Effector memory CD8-positive, alpha-beta T cell (primary cell): ENCODE measurements around the gene TRIM7.
"Not testable (repeated sequence)": the region's sequence is repeated elsewhere in the genome, so short reads cannot be mapped to it uniquely, and the experiment has no call there.

ENCODE experiments used
- ATAC-seq: fragments of 150-1000 bp; cut with Tn5 transposase; replicated peaks from 2 replicates; pipeline ENCODE4 v1.10.0; 2021; ENCODE audit warnings: mild to moderate bottlenecking, moderate library complexity
- DNase-seq, 3 experiments: peaks; one replicate each; pipeline ENCODE4 v3.0.0; 2021
- H3K27ac Mint-ChIP-seq, 2 donors: one replicate each; pipeline ENCODE4 v1.8.0; 2022; ENCODE audit warnings: mild to moderate bottlenecking in 2 of 2, mixed read lengths in 2 of 2, moderate library complexity in 2 of 2
- H3K27me3 Mint-ChIP-seq, 2 donors: one replicate each; pipeline ENCODE4 v1.8.0; 2022; ENCODE audit warnings: mixed read lengths in 2 of 2
- H3K36me3 Mint-ChIP-seq: one replicate; pipeline ENCODE4 v1.8.0; 2022; ENCODE audit warnings: mild to moderate bottlenecking, moderate library complexity, mixed read lengths; ENCODE audit not compliant: insufficient read depth
- H3K4me1 Mint-ChIP-seq, 2 donors: one replicate each; pipeline ENCODE4 v1.8.0; 2022; ENCODE audit warnings: low read depth in 2 of 2, mixed read lengths in 2 of 2
- H3K4me3 Mint-ChIP-seq, 2 donors: one replicate each; pipeline ENCODE4 v1.8.0; 2022; ENCODE audit warnings: mild to moderate bottlenecking in 2 of 2, mixed read lengths in 2 of 2, moderate library complexity in 2 of 2
- H3K9me3 Mint-ChIP-seq, 2 donors: one replicate each; pipeline ENCODE4 v1.8.0; 2022; ENCODE audit warnings: mixed read lengths in 2 of 2

TRIM7 gene

DNA sequence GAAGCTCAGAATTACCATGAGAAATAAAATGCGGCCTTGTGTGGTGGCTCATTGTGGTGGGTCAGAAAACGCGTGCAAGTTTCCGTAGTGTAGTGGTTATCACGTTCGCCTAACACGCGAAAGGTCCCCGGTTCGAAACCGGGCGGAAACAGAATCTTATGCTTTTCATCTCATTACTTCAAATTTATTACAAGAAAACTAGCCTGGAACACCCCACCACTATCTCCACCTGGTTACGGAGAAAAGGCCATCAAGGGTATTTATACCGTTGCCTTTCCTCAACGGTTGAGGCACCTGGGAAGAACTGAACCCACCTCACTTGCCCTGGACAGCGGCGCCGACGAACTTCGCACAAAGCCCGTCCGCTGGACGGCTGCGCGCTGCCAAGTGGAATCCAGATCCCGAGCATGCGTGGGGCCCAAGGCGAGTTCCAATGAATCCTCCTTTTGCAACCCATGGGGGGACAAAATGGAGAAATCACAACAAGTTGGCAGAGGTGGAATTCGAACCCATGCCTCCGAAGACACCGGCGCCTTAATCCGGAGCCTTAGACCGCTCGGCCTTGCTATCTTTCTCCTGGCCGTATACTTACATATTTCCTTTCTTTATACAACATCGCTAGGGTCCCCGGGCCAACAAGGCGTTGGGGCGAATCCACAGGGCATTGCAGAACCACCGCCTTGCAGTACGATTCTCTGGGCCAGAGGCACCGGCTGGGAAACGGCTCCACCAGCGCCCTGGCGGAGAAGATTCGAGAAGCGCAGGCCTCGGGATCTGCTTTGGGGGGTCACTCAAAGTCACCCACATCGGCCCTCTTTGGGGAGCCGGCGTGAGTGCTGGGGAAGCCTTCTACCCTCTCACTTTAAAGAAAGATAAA is 40.7 kb downstream of the TRIM7 start:
- H3K4me3 Mint-ChIP-seq = peak overlapping the region; percentile 51 to 70
- peaks cover 0 to 4% of the 10 kb centered on the region in 2 donors for H3K9me3 Mint-ChIP-seq
- DNase-seq = no peak
- ATAC-seq = no peak
- H3K4me1 Mint-ChIP-seq = peaks cover 30 to 39% of the 10 kb centered on the region in 2 donors
- H3K36me3 Mint-ChIP-seq = peaks cover 35% of the 10 kb centered on the region
- H3K27me3 Mint-ChIP-seq = peaks cover 0 to 42% of the 10 kb centered on the region in 2 donors
- peak overlapping the region; percentile 75 to 89 for H3K27ac Mint-ChIP-seq

DNA sequence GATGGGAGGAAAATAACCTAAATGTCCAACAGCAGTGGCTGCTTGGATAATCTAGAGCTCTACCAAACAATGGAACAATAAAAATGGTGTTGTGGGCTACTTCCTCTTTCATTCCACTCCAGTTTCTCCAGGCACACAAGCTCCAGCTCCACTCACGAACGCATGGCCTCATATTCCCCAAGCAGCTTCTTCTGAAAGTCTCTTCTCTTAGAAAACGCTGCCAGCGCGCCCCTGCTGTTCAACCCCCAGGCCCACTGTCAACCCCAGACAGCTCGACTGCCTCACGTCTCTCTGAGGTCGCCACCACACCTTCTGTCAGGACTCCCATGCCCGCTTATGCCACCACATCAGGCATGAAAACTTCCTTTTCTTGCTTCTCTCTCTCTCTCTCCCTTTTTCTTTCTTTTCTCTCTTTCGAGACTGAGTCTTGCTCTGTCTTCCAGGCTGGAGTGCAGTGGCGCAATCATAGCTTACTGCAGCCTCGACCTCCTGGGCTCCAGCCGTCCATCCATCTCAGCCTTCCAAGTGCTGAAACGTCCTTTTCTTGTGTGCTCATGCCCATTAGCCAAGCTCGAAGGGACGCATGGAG is 41.4 kb downstream of the TRIM7 start:
- Mint-ChIP-seq H3K4me1 (peaks cover 30 to 36% of the 10 kb centered on the region in 2 donors), H3K4me3 (peak overlapping the region; percentile 15 to 70), H3K27me3 (peaks cover 0 to 34% of the 10 kb centered on the region in 2 donors), H3K9me3 (peaks cover 0 to 2% of the 10 kb centered on the region in 2 donors), H3K27ac (peak overlapping the region; percentile 75 to 89), H3K36me3 (peaks cover 29% of the 10 kb centered on the region)
- ATAC-seq (no peak), DNase-seq (no peak)

DNA sequence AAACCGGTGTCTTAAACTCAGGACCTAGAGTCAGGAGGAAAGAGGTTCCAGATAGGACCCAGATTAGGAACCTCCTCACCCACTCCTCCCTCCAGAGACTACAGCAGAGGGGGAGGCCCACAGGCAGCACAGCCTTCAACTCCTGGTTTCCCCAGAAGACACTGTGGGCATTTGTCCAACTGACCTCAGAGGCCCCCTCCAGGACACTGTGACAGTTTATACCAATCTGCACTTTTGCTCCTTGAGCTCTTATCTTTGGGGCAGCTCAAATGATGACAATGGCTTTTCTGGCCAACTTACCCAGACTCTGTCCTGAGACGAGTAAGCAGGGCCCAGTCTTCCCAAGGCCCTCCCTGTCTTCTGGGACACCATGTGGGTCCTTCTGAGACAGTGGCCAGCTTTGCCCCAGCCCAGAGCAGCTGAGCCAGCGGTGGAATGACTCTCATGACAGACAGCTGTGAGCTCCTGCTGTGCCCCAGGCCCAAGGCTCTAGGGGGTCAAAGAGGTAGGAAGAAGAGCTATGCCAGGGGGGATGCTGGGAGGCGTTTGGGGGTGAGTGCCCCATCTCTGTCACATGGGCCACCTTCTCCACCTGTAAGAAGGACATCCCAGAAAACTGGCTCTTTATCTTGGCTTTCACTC is 43.3 kb downstream of the TRIM7 start:
- Mint-ChIP-seq H3K27ac (peak overlapping the region; percentile 81 to 98), H3K36me3 (peaks cover 26% of the 10 kb centered on the region), H3K4me3 (peak overlapping the region; percentile 66 to 71), H3K27me3 (peaks cover 0 to 18% of the 10 kb centered on the region in 2 donors), H3K9me3 (peaks cover 0 to 2% of the 10 kb centered on the region in 2 donors), H3K4me1 (peaks cover 23 to 24% of the 10 kb centered on the region in 2 donors)
- DNase-seq (no peak), ATAC-seq (no peak)

DNA sequence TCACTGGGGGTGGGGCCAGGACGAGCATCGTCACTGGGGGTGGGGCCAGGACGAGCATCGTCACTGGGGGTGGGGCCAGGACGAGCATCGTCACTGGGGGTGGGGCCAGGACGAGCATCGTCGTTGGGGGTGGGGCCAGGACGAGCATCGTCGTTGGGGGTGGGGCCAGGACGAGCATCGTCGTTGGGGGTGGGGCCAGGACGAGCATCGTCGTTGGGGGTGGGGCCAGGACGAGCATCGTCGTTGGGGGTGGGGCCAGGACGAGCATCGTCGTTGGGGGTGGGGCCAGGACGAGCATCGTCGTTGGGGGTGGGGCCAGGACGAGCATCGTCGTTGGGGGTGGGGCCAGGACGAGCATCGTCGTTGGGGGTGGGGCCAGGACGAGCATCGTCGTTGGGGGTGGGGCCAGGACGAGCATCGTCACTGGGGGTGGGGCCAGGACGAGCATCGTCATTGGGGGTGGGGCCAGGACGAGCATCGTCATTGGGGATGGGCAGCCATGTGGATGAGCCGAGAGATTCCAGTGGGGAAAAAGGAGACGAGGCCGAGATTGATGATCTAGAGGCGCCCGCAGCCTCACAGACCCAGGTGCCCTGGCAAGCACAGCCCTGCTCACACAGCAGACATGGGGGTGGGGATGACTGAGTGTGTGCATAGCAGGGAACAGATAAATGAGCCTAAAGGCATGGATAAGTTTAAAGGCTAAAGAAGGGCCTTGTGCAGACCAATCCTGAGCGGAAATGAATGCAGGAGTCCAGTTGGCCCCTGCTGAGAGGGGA is 44.1 kb downstream of the TRIM7 start:
- H3K4me3 Mint-ChIP-seq = peak overlapping the region; percentile 66 to 86
- peaks cover 26% of the 10 kb centered on the region for H3K36me3 Mint-ChIP-seq
- H3K9me3 Mint-ChIP-seq = not testable (repeated sequence)
- peak overlapping the region; percentile 96 to 98 for H3K27ac Mint-ChIP-seq
- peak; percentile 24 to 70 (median 39) for DNase-seq
- peak; percentile 24 for ATAC-seq
- H3K4me1 Mint-ChIP-seq = peaks cover 18 to 21% of the 10 kb centered on the region in 2 donors
- H3K27me3 Mint-ChIP-seq = peaks cover 0 to 13% of the 10 kb centered on the region in 2 donors

DNA sequence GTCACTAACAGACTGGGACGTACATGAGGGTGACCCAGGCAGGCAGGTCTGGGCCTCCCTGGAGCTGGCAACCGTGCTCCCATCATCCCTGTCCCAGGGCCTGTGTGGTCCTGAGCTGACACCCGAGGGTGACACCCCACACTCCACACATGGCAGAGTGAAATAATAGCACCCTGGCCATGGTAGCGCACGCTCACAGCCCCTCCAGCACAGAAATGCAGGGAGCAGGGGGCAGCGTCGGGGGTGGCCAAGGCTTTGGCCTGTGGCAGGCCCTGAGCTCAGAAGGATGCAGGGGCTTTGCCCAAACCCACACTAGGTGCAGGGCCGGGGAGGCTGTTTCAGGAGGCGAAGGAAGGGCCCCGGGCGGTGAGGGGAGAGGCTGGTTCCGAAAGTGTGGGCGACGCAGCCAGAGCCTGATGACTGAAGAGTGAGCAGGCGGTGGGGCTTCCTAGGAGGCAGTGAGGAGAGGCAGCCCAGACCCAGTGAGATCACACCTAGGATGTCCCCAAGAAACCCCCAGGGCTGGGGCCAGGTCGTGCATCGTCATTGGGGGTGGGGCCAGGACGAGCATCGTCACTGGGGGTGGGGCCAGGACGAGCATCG is 44.7 kb downstream of the TRIM7 start:
- Mint-ChIP-seq H3K9me3 (peaks cover 0 to 2% of the 10 kb centered on the region in 2 donors), H3K4me1 (peaks cover 18 to 21% of the 10 kb centered on the region in 2 donors), H3K4me3 (peak overlapping the region; percentile 81 to 86), H3K27ac (peak overlapping the region; percentile 96 to 98), H3K27me3 (peaks cover 0 to 10% of the 10 kb centered on the region in 2 donors), H3K36me3 (peaks cover 24% of the 10 kb centered on the region)
- ATAC-seq (peak; percentile 92), DNase-seq (peak; percentile 73 to 83 (median 77))

DNA sequence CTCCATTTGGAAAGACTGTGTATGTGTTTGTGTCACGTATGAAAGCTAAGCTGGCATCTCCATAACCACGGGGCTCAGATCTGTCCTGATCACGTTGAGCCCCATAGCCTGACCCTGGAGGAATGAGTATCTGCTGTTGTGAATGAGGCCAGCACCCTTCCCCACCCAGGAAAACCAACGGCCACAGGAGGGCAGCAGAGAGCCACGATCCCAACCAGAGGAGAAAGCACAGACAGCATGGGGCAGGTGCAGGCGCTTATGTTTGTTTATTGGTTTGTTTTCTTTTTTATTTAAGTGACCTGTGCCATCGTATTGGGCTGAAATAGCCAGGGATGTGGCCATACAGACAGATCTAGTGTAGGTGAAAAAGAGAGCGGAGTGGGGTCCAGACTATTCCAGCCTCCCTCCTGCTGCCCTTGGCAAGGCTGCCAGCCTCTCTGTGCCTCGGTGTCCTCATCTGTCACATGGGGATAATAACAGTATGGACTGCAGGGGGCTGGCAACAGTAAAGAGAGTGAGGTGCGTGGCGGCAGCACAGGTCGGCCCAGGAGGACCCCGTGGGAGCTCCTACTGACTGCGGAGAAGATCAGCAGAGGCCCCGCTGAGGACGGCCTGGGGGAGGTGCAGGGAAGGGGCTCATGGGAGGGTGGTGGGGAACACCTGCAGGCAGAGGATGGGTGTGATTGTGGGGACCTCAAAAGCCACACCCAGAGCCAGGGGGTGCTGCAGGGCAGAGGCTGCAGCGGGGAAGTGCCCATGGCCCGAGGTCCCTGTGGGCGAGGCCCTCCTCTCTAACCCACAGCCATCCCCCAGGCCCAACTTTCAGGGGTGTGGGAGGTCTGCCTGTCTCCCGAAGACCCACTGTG is 45.5 kb downstream of the TRIM7 start:
- Mint-ChIP-seq H3K36me3 (peaks cover 18% of the 10 kb centered on the region), H3K27ac (peak overlapping the region; percentile 96 to 98), H3K4me1 (peaks cover 18 to 19% of the 10 kb centered on the region in 2 donors), H3K27me3 (peaks cover 0 to 15% of the 10 kb centered on the region in 2 donors), H3K4me3 (peak overlapping the region; percentile 90 to 93), H3K9me3 (peaks cover 0 to 2% of the 10 kb centered on the region in 2 donors)
- ATAC-seq (peak; percentile 72), DNase-seq (peak; percentile 89 to 96 (median 94))

DNA sequence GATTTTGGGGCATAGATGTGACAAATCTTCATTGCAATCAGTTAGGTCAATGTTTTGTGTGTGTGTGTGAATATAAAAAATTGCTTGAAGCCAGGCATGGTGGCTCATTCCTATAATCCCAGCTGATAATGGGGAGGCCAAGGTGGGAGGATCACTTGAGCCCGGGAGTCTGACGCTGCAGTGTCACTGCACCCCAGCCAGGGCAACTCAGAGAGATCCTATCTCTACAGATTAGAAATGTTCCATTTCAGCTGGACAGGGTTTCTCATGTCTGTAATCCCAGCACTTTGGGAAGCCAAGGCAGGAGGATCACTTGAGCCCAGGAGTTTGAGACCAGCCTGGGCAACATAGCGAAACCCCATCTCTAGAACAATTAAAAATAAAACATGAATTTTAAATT is 46.1 kb downstream of the TRIM7 start:
- Mint-ChIP-seq H3K4me3 (peak overlapping the region; percentile 90 to 93), H3K36me3 (peaks cover 11% of the 10 kb centered on the region), H3K27me3 (peaks cover 0 to 15% of the 10 kb centered on the region in 2 donors), H3K4me1 (peaks cover 20% of the 10 kb centered on the region in 2 donors), H3K27ac (peak overlapping the region; percentile 96 to 98), H3K9me3 (peaks cover 0 to 2% of the 10 kb centered on the region in 2 donors)
- DNase-seq (no peak), ATAC-seq (no peak)

DNA sequence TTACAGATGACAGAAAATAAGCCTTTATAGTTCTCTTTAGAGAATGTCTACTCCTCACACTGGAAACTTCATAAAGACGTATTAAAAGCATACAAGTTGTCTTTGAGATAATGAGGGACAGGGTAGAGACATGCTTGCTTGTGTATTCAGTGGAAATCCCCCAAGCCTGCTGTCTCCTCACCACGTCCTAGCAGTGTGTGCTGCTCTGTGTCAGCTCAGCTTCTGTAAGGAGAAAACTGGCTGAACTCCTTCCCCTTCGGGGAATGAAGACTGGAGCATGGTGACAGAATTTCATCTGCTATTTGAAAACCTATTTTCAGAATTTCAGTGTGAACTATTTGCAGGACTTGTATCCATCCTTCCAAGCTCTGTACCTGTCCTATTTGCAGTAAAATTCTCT is 48.2 kb downstream of the TRIM7 start:
- Mint-ChIP-seq H3K9me3 (no peaks in the 10 kb centered on the region), H3K27ac (no peak overlapping the region), H3K27me3 (peaks cover 0 to 29% of the 10 kb centered on the region in 2 donors), H3K4me1 (peaks cover 18% of the 10 kb centered on the region in 2 donors), H3K36me3 (peaks cover 3% of the 10 kb centered on the region), H3K4me3 (no peak overlapping the region)
- ATAC-seq = no peak
- DNase-seq = no peak

DNA sequence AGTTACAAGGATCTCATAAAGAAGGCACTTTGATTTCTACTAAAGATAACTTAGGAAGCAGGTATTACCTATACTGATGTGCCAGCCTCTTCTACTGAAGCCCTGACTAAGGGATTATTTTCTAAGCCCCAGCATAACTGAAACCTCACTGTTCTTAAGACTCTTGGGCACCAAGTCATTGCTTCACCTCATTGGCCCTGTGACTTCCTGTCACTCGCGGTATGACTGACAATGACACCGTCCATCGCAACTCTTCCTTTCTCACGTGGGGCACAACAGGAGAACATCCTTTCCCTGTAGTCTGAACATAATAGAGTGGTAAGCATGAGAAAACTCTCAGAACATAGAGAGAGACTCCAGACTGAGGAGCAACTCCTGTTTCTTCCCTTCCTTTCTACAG is 51.2 kb downstream of the TRIM7 start:
- no peak overlapping the region for H3K27ac Mint-ChIP-seq
- DNase-seq (no peak), ATAC-seq (peak; percentile 45)
- H3K27me3 Mint-ChIP-seq = peaks cover 26 to 59% of the 10 kb centered on the region in 2 donors
- H3K36me3 Mint-ChIP-seq = no peaks in the 10 kb centered on the region
- H3K4me3 Mint-ChIP-seq = no peak overlapping the region
- H3K4me1 Mint-ChIP-seq = peaks cover 5 to 6% of the 10 kb centered on the region in 2 donors
- H3K9me3 Mint-ChIP-seq = no peaks in the 10 kb centered on the region

DNA sequence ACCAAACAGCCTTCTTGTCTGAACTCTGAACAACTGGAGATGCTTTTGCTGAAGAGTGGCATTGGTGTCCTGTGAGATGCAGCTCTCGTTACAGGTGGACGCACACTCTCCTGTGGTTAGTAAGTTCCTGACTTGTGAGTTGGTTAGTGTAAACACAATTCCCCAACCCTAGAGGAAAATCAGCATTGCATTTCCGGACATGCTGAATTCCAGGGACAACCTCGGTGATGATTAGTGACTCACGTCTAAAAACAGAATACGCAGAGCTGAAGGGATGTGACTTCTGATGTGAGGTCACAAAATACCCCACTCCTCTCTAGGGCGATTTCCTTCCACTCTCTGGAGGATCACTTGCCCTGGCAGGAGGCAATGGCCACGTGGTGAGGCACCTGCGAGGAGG is 52.6 kb downstream of the TRIM7 start:
- no peak for DNase-seq
- Mint-ChIP-seq H3K4me3 (no peak overlapping the region), H3K27me3 (peaks cover 40 to 73% of the 10 kb centered on the region in 2 donors), H3K36me3 (no peaks in the 10 kb centered on the region), H3K27ac (no peak overlapping the region), H3K9me3 (no peaks in the 10 kb centered on the region), H3K4me1 (peaks cover 5 to 6% of the 10 kb centered on the region in 2 donors)
- no peak for ATAC-seq

DNA sequence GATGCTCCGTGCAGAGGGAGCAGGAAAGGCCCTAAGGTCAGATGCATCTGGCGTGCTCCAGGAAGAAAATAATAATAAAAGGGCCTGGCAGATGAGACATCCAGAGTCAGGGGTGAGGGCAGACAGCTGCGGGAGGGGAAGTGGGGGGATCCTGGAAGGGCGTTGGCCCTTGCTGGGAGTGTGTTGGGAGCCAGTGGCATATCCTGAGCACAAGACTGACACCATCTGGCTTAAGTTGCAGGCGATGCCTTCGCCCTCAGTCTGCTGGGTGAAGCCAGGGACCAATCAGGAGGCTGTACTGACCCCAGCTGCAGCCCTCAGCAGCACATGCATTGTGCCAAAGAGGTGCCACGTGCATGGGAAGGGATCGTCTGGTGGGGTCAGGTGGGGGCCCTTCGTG is 53.9 kb downstream of the TRIM7 start:
- Mint-ChIP-seq H3K4me1 (peaks cover 5 to 6% of the 10 kb centered on the region in 2 donors), H3K27me3 (peaks cover 51 to 80% of the 10 kb centered on the region in 2 donors), H3K36me3 (no peaks in the 10 kb centered on the region), H3K9me3 (no peaks in the 10 kb centered on the region), H3K4me3 (no peak overlapping the region), H3K27ac (no peak overlapping the region)
- no peak for DNase-seq
- ATAC-seq = no peak
